GM12878 (cell line): ENCODE measurements around the gene MITF. TPM values are rescaled to one million over a fixed set of nuclear protein-coding genes. Genes with fewer than 3 reads are reported as not detected.

Experiments
- ATAC-seq: fragments of 200-7000 bp; cut with Tn5 transposase; 3 replicates; pipeline ENCODE4 v1.9.1; 2020; ENCODE audit warnings: mild to moderate bottlenecking, moderate library complexity
- BruUV-seq: library from RNA; stranded (reverse); fragments of 400-500 nt; replicated peaks from 2 replicates; lab custom pipeline; 2021; lab: Mats Ljungman, UMichigan
- CTCF ChIA-PET: fragments of 300-600 bp; sonication (Branson Sonifier 250); formaldehyde crosslinking; extraction: SDS; loops from one replicate; lab custom pipeline; 2021; ENCODE audit warnings: inconsistent platforms; lab: Yijun Ruan, JAX
- POLR2A ChIA-PET: fragments of 350-600 bp; formaldehyde crosslinking; extraction: SDS; loops from one replicate; lab custom pipeline; 2021; ENCODE audit warnings: inconsistent platforms; lab: Charles Lee
- RAD21 ChIA-PET: fragments of 300-600 bp; sonication (Branson Sonifier 250); formaldehyde crosslinking; loops from one replicate; lab custom pipeline; 2023; ENCODE audit warnings: antibody characterized with exemption; ENCODE audit not compliant: unreplicated experiment; lab: Charles Lee
- SMC1A ChIA-PET: fragments of 300-600 bp; sonication (Branson Sonifier 250); formaldehyde crosslinking; loops from one replicate; lab custom pipeline; 2023; ENCODE audit not compliant: unreplicated experiment, uncharacterized antibody; lab: Charles Lee
- DNase-seq: peaks from one replicate; pipeline ENCODE4 v3.0.0-alpha.2; 2011; ENCODE audit warnings: low read depth, low spot score
- FAIRE-seq: peaks from 3 replicates; lab custom pipeline; 2011; peaks lifted over from hg19 to GRCh38; lab: Jason Lieb, UNC
- H2AFZ ChIP-seq: 2 replicates; pipeline ENCODE4 v1.6.0; 2011; ENCODE audit warnings: low read depth, low read length, control low read depth; ENCODE audit not compliant: control insufficient read depth
- H3K27ac ChIP-seq: 2 replicates; pipeline ENCODE4 v1.5.1; 2011; ENCODE audit warnings: control low read depth; ENCODE audit not compliant: control insufficient read depth, insufficient read depth
- H3K27me3 ChIP-seq, 2 experiments: replicated peaks in 1 of 2; 2 replicates each; pipeline versions ENCODE4 v1.6.0 to v1.6.1; 2011; ENCODE audit warnings: low read length in 1 of 2; ENCODE audit not compliant: control insufficient read depth in 2 of 2, insufficient read depth in 2 of 2
- H3K36me3 ChIP-seq, 2 experiments: 2 replicates each; pipeline ENCODE4 v1.5.1; 2011; ENCODE audit warnings: low read length in 1 of 2; ENCODE audit not compliant: control insufficient read depth in 2 of 2, insufficient read depth in 2 of 2
- H3K4me1 ChIP-seq: 2 replicates; pipeline ENCODE4 v1.6.1; 2011; ENCODE audit warnings: mild to moderate bottlenecking, low read length, moderate library complexity, mixed read lengths; ENCODE audit not compliant: control insufficient read depth, insufficient read depth
- H3K4me2 ChIP-seq: 2 replicates; pipeline ENCODE4 v1.6.0; 2011; ENCODE audit warnings: control low read depth; ENCODE audit not compliant: control insufficient read depth, insufficient read depth
- H3K4me3 ChIP-seq: fragments of 200-600 bp; sonication (generic); 2 replicates; pipeline ENCODE4 v1.5.1; 2016
- H3K79me2 ChIP-seq: 2 replicates; pipeline ENCODE4 v1.6.0; 2011; ENCODE audit warnings: low read length; ENCODE audit not compliant: control insufficient read depth, insufficient read depth
- H3K9ac ChIP-seq: 2 replicates; pipeline ENCODE4 v1.8.0; 2011; ENCODE audit warnings: low read length, control low read depth, mixed read lengths; ENCODE audit not compliant: control insufficient read depth, insufficient read depth
- H3K9me3 ChIP-seq: replicated peaks from 3 replicates; pipeline ENCODE4 v1.5.1; 2011; ENCODE audit warnings: mild to moderate bottlenecking, low read length; ENCODE audit not compliant: control insufficient read depth, insufficient read depth
- H4K20me1 ChIP-seq: 2 replicates; pipeline ENCODE4 v1.6.0; 2011; ENCODE audit not compliant: control insufficient read depth, insufficient read depth
- EZH2 ChIP-seq: IDR thresholded peaks from 2 replicates; pipeline ENCODE4 v1.6.1; 2012; ENCODE audit warnings: low read depth, mild to moderate bottlenecking, control low read depth, inconsistent platforms, low read length, borderline replicate concordance; ENCODE audit not compliant: control insufficient read depth
- GATAD2B ChIP-seq: fragments of 450-650 bp; conservative IDR thresholded peaks from 2 replicates; pipeline ENCODE4 v1.6.1; 2017; ENCODE audit warnings: low read depth, mild to moderate bottlenecking, moderate library complexity
- MYB ChIP-seq: fragments of 150-350 bp; IDR thresholded peaks from 2 replicates; pipeline ENCODE4 v1.6.1; 2014; ENCODE audit warnings: mild to moderate bottlenecking, low read depth, low read length, borderline replicate concordance
- NR2F1 ChIP-seq: fragments of 450-650 bp; conservative IDR thresholded peaks from 2 replicates; pipeline ENCODE4 v1.6.1; 2017; ENCODE audit warnings: mild to moderate bottlenecking
- POLR2AphosphoS5 ChIP-seq: IDR thresholded peaks from 2 replicates; pipeline ENCODE4 v1.6.1; 2011; ENCODE audit warnings: mild to moderate bottlenecking, low read length, inconsistent platforms
- SRF ChIP-seq, 2 experiments: IDR thresholded peaks; 2 replicates each; pipeline ENCODE4 v1.6.1; 2011; ENCODE audit warnings: low read depth in 2 of 2, low read length in 2 of 2, mild to moderate bottlenecking in 1 of 2, moderate library complexity in 1 of 2
- TARDBP ChIP-seq: IDR thresholded peaks from 2 replicates; pipeline ENCODE4 v1.6.1; 2016; ENCODE audit warnings: borderline replicate concordance
- WGBS: methylation state at CpG from one replicate; pipeline ENCODE4 v1.1.6; 2016; ENCODE audit warnings: low lambda C conversion rate; ENCODE audit not compliant: insufficient replicate concordance, insufficient coverage; ENCODE audit errors: missing lambda C conversion rate; 5-methylcytosine and 5-hydroxymethylcytosine counted together
- in situ Hi-C: fragments of 300-500 bp; cut with MboI; formaldehyde crosslinking; loops from 9 replicates; pipeline ENCODE4 v1.14.3; 2018; ENCODE audit warnings: mixed read lengths
- intact Hi-C: fragments of 100-400 bp; cut with micrococcal nuclease; formaldehyde crosslinking; loops from one replicate; pipeline ENCODE4 v1.14.2; 2022; ENCODE audit not compliant: unreplicated experiment
- polyA plus RNA-seq, 11 experiments: library from polyadenylated mRNA; depleted of rRNA in 4 of 11; unstranded in 6 of 11; stranded (reverse) in 5 of 11; fragments of >200 nt; fragmentation: Nextera tagmentation in 4 of 11; fragmentation: Illumina TruSeq in 1 of 11; extraction: Ambion mirVana in 4 of 11; extraction: Trizol in 1 of 11; gene quantifications; 1 replicate in 1 of 11; 2 replicates in 10 of 11; pipeline versions ENCODE4 v1.2.1 to v1.2.3, GENCODE V29; 2011 to 2016; ENCODE audit warnings: inconsistent platforms in 2 of 11, missing spikeins in 2 of 11, low read depth in 1 of 11
- total RNA-seq, 4 experiments: library from RNA; depleted of rRNA in 3 of 4; stranded (reverse); fragments of >200 nt in 3 of 4; fragmentation: Illumina TruSeq in 1 of 4; extraction: Trizol in 1 of 4; gene quantifications; 2 replicates each; pipeline versions ENCODE4 v1.2.1 to v1.2.3, GENCODE V29; 2013 to 2021
- TF ChIP-seq, protein P1 (sequence below): fragments of 150-350 bp; IDR thresholded peaks from 2 replicates; pipeline ENCODE4 v1.6.1; 2016; ENCODE audit warnings: low read depth, low read length
- TF ChIP-seq, protein P2 (sequence below): fragments of 150-350 bp; IDR thresholded peaks from 2 replicates; pipeline ENCODE4 v1.6.1; 2014; ENCODE audit warnings: mild to moderate bottlenecking, low read depth, low read length

The MITF gene
- total and polyA plus RNA-seq, 10 of the 15 experiments (the other 5 are each of a cell fraction or from before 2014, with no cell fraction given), result under 0.01 to 0.90 (median 0.06) TPM; not detected in 3

DNA sequence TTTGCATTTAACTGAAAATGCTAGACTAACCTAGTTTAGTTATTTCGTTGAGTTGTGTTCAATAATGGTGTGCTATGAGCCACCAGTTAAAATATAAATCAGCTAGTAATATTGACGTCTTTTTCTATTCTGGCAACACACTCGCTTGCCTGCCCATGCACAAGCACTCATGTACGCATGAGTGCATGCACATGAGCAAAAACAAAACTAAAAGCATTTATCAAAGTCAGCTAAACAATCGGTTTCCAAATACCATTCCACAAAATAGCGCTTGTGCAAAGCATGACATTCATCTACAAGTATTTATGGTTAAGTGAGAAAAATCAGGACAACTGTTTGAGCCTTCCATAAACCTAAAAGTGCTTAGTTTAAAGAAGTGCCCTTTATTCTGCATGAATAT, 247.2 kb downstream of the MITF start:
- ATAC-seq (no peak), FAIRE-seq (no peak), DNase-seq (no peak)
- TF ChIP-seq POLR2AphosphoS5 (no peak), EZH2 (no peak), GATAD2B (no peak), SRF (IDR thresholded peaks at IDR 0.05; ENCODE audit: low read depth in 2 of 2, low read length in 2 of 2) (no peak), TARDBP (no peak), NR2F1 (no peak), MYB (no peak)
- TF ChIP-seq, protein P1, sequence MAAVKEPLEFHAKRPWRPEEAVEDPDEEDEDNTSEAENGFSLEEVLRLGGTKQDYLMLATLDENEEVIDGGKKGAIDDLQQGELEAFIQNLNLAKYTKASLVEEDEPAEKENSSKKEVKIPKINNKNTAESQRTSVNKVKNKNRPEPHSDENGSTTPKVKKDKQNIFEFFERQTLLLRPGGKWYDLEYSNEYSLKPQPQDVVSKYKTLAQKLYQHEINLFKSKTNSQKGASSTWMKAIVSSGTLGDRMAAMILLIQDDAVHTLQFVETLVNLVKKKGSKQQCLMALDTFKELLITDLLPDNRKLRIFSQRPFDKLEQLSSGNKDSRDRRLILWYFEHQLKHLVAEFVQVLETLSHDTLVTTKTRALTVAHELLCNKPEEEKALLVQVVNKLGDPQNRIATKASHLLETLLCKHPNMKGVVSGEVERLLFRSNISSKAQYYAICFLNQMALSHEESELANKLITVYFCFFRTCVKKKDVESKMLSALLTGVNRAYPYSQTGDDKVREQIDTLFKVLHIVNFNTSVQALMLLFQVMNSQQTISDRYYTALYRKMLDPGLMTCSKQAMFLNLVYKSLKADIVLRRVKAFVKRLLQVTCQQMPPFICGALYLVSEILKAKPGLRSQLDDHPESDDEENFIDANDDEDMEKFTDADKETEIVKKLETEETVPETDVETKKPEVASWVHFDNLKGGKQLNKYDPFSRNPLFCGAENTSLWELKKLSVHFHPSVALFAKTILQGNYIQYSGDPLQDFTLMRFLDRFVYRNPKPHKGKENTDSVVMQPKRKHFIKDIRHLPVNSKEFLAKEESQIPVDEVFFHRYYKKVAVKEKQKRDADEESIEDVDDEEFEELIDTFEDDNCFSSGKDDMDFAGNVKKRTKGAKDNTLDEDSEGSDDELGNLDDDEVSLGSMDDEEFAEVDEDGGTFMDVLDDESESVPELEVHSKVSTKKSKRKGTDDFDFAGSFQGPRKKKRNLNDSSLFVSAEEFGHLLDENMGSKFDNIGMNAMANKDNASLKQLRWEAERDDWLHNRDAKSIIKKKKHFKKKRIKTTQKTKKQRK, result no peak
- TF ChIP-seq, protein P2, sequence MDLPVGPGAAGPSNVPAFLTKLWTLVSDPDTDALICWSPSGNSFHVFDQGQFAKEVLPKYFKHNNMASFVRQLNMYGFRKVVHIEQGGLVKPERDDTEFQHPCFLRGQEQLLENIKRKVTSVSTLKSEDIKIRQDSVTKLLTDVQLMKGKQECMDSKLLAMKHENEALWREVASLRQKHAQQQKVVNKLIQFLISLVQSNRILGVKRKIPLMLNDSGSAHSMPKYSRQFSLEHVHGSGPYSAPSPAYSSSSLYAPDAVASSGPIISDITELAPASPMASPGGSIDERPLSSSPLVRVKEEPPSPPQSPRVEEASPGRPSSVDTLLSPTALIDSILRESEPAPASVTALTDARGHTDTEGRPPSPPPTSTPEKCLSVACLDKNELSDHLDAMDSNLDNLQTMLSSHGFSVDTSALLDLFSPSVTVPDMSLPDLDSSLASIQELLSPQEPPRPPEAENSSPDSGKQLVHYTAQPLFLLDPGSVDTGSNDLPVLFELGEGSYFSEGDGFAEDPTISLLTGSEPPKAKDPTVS, result no peak
- Histone ChIP-seq H3K9ac (no peak overlapping the region), H3K4me3 (no peak overlapping the region), H3K27ac (no peak overlapping the region), H4K20me1 (no peaks in the 10 kb centered on the region), H3K9me3 (no peaks in the 10 kb centered on the region), H3K79me2 (no peaks in the 10 kb centered on the region), H3K4me2 (no peak overlapping the region), H3K36me3 (no peaks in the 10 kb centered on the region), H3K27me3 (no peaks in the 10 kb centered on the region), H2AFZ (no peak overlapping the region), H3K4me1 (no peaks in the 10 kb centered on the region)
- no TSS peak for BruUV-seq
- ChIA-PET POLR2A (no interaction called here), RAD21 (no interaction called here), SMC1A (no interaction called here), CTCF (no interaction called here)
- intact Hi-C loops, result loop anchor here (2.0 kb wide), 1 partner anchor 72 kb away; no protein-coding TSS in a partner anchor
- in situ Hi-C loops, result no loop called here
- WGBS, result 7% methylated on average over 6 of the region's 6 CpGs
